ENCODE measurements around the gene LELP1.
"Not testable (repeated sequence)": the region's sequence is repeated elsewhere in the genome, so short reads cannot be mapped to it uniquely, and the experiment has no call there.

The LELP1 gene

GRCh38 chr1:153203130-153203529 is at the start of gene LELP1:
TSS of gene LELP1 (plus strand) at chr1:153203430. CDS start at chr1:153204708, 1,278 bp downstream.
- in situ Hi-C loops (cut with MboI; ENCODE audit: low sequenced_read_pairs): no loop called here

- in situ Hi-C loops (cut with MboI; ENCODE audit: low sequenced_read_pairs): no loop called here
Observed at GRCh38 chr1:153155541-153155940, 47.7 kb upstream of the LELP1 start.

- in situ Hi-C loops (cut with MboI; ENCODE audit: low sequenced_read_pairs): no loop called here
Observed at GRCh38 chr1:153168686-153169085, 34.5 kb upstream of the LELP1 start.

GRCh38 chr1:153174624-153175023 is 28.6 kb upstream of the LELP1 start:
- in situ Hi-C loops (cut with MboI; ENCODE audit: low sequenced_read_pairs): no loop called here

- in situ Hi-C loops (cut with MboI; ENCODE audit: low sequenced_read_pairs): no loop called here
Observed at GRCh38 chr1:153178922-153179321, 24.3 kb upstream of the LELP1 start.

- in situ Hi-C loops (cut with MboI; ENCODE audit: low sequenced_read_pairs): no loop called here
Observed at GRCh38 chr1:153180556-153180955, 22.7 kb upstream of the LELP1 start.

GRCh38 chr1:153188301-153188700 is 14.9 kb upstream of the LELP1 start:
- in situ Hi-C loops (cut with MboI; ENCODE audit: low sequenced_read_pairs): not testable (repeated sequence)

- in situ Hi-C loops (cut with MboI; ENCODE audit: low sequenced_read_pairs): no loop called here
Observed at GRCh38 chr1:153190373-153190772, 12.9 kb upstream of the LELP1 start.

- in situ Hi-C loops (cut with MboI; ENCODE audit: low sequenced_read_pairs): no loop called here
Observed at GRCh38 chr1:153192697-153193096, 10.5 kb upstream of the LELP1 start.

- in situ Hi-C loops (cut with MboI; ENCODE audit: low sequenced_read_pairs): no loop called here
Observed at GRCh38 chr1:153194331-153195050, 8.7 kb upstream of the LELP1 start.

- in situ Hi-C loops (cut with MboI; ENCODE audit: low sequenced_read_pairs): no loop called here
Observed at GRCh38 chr1:153195216-153195615, 8.0 kb upstream of the LELP1 start.

- in situ Hi-C loops (cut with MboI; ENCODE audit: low sequenced_read_pairs): no loop called here
Observed at GRCh38 chr1:153202006-153202405, 1.2 kb upstream of the LELP1 start.

GRCh38 chr1:153206631-153207030 is 3.4 kb downstream of the LELP1 start:
- in situ Hi-C loops (cut with MboI; ENCODE audit: low sequenced_read_pairs): no loop called here

- in situ Hi-C loops (cut with MboI; ENCODE audit: low sequenced_read_pairs): no loop called here
Observed at GRCh38 chr1:153210206-153210605, 7.0 kb downstream of the LELP1 start.

GRCh38 chr1:153212201-153212600 is 9.0 kb downstream of the LELP1 start:
- in situ Hi-C loops (cut with MboI; ENCODE audit: low sequenced_read_pairs): no loop called here

- in situ Hi-C loops (cut with MboI; ENCODE audit: low sequenced_read_pairs): no loop called here
Observed at GRCh38 chr1:153213519-153213918, 10.3 kb downstream of the LELP1 start.

GRCh38 chr1:153217212-153217611 is 14.0 kb downstream of the LELP1 start, which contains the start of gene PRR9:
TSS of gene PRR9 (plus strand) at chr1:153217584. CDS start at chr1:153218145, 561 bp downstream.
- in situ Hi-C loops (cut with MboI; ENCODE audit: low sequenced_read_pairs): no loop called here

- in situ Hi-C loops (cut with MboI; ENCODE audit: low sequenced_read_pairs): no loop called here
Observed at GRCh38 chr1:153217744-153218416, 14.7 kb downstream of the LELP1 start.

- in situ Hi-C loops (cut with MboI; ENCODE audit: low sequenced_read_pairs): no loop called here
Observed at GRCh38 chr1:153220606-153221303, 17.5 kb downstream of the LELP1 start.

GRCh38 chr1:153223040-153223891 is 20.0 kb downstream of the LELP1 start:
- in situ Hi-C loops (cut with MboI; ENCODE audit: low sequenced_read_pairs): not testable (repeated sequence)

- in situ Hi-C loops (cut with MboI; ENCODE audit: low sequenced_read_pairs): no loop called here
Observed at GRCh38 chr1:153227810-153228209, 24.6 kb downstream of the LELP1 start.

Data from hTERT RPE-1 (cell line).